ENCODE measurements around the gene SDHAF2.

DNA sequence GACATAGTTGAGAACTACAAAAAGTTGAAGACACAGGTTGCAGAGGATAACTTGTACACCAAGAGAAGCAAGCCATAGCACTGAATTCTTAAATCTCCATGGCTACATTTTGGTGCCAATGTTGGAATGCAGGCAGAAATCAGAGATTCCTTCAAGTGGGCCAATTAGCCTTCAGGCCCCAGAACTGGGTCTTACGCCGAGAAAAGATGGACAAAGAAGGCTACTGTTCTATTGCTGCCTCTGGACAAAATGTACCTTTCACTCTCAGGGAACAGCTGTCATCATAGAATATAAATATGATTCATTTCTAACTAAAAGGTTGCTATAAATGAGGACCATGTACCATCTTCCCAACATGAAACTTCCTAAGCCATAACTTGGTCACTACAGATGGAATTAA is 23.9 kb upstream of the SDHAF2 start:
- TF ChIP-seq, protein P1, sequence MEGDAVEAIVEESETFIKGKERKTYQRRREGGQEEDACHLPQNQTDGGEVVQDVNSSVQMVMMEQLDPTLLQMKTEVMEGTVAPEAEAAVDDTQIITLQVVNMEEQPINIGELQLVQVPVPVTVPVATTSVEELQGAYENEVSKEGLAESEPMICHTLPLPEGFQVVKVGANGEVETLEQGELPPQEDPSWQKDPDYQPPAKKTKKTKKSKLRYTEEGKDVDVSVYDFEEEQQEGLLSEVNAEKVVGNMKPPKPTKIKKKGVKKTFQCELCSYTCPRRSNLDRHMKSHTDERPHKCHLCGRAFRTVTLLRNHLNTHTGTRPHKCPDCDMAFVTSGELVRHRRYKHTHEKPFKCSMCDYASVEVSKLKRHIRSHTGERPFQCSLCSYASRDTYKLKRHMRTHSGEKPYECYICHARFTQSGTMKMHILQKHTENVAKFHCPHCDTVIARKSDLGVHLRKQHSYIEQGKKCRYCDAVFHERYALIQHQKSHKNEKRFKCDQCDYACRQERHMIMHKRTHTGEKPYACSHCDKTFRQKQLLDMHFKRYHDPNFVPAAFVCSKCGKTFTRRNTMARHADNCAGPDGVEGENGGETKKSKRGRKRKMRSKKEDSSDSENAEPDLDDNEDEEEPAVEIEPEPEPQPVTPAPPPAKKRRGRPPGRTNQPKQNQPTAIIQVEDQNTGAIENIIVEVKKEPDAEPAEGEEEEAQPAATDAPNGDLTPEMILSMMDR (IDR thresholded peaks at IDR 0.05): no peak
- TF ChIP-seq POLR2A (IDR thresholded peaks at IDR 0.05) (no peak), POLR2AphosphoS5 (IDR thresholded peaks at IDR 0.05) (no peak), EP300 (IDR thresholded peaks at IDR 0.05) (no peak)
